Activated CD8-positive, alpha-beta memory T cell treated with anti-CD3 and anti-CD28 coated beads, Interleukin-2, amount 10 ng/mL, durations not matched to agents 7 days and 5 days (primary cell): ENCODE data around the gene VPREB3. TPM values are rescaled to one million over a fixed set of nuclear protein-coding genes. Genes with fewer than 3 reads are reported as not detected.
"Not testable (repeated sequence)": the region's sequence is repeated elsewhere in the genome, so short reads cannot be mapped to it uniquely, and the experiment has no call there.

Experiments
- ATAC-seq: fragments of 150-1000 bp; cut with Tn5 transposase; one replicate; pipeline ENCODE4 v1.10.0; 2021; ENCODE audit warnings: moderate library complexity
- CTCF ChIA-PET: fragments of 350-600 bp; sonication (Branson Sonifier 250); formaldehyde crosslinking; loops from one replicate; lab custom pipeline; 2021; ENCODE audit warnings: antibody characterized with exemption; lab: Charles Lee
- DNase-seq: peaks from one replicate; pipeline ENCODE4 v3.0.0-alpha.2; 2020
- H3K27ac Mint-ChIP-seq: one replicate; pipeline ENCODE4 v1.8.0; 2021; ENCODE audit warnings: mild to moderate bottlenecking, mixed read lengths
- H3K27me3 Mint-ChIP-seq: one replicate; pipeline ENCODE4 v1.8.0; 2021; ENCODE audit warnings: mixed read lengths
- H3K36me3 Mint-ChIP-seq: one replicate; pipeline ENCODE4 v1.8.0; 2021; ENCODE audit warnings: mild to moderate bottlenecking, mixed read lengths
- H3K4me1 Mint-ChIP-seq: one replicate; pipeline ENCODE4 v1.8.0; 2021; ENCODE audit warnings: mixed read lengths
- H3K4me3 Mint-ChIP-seq: one replicate; pipeline ENCODE4 v1.8.0; 2021; ENCODE audit warnings: mild to moderate bottlenecking, moderate library complexity, mixed read lengths
- H3K9me3 Mint-ChIP-seq: one replicate; pipeline ENCODE4 v1.8.0; 2022; ENCODE audit warnings: low read depth, mixed read lengths
- total RNA-seq, 2 experiments: library from RNA; stranded (reverse); gene quantifications; one replicate each; pipeline ENCODE4 v1.2.3, GENCODE V29; 2021

Gene VPREB3
- total RNA-seq, 2 experiments from 2014 or later, result 0.70 TPM; not detected in 1

DNA sequence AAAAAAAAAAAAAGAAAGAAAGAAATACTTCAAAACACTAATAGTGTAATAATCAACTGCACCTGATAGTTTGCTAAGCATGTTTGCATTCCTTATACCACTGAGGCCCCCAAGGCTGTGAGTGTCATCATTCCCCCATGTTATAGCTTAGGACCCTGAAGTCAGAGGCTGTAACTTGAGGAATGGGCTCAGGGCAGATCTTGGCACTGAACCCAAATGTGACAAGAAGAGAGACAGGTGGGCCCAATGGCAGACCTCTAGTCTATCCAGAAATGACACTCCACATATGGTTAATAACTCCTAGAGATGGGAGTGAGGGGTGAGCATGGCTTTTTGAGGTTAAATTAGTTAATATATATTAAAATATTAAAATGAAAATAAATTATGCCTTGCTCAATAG, 16.5 kb downstream of the VPREB3 start:
- Mint-ChIP-seq H3K4me3 (no peak overlapping the region), H3K9me3 (no peaks in the 10 kb centered on the region), H3K27ac (no peak overlapping the region), H3K27me3 (no peaks in the 10 kb centered on the region), H3K36me3 (no peaks in the 10 kb centered on the region), H3K4me1 (peaks cover 1% of the 10 kb centered on the region)
- no peak for DNase-seq
- ATAC-seq, result no peak
- CTCF ChIA-PET, result interaction anchor here (1.5 to 1.9 kb wide), 2 partner anchors 12 to 37 kb away, joined by 4 to 7 read pairs; partner anchors contain the start of gene ZNF70

- CTCF ChIA-PET, H3K4me1 Mint-ChIP-seq, DNase-seq, H3K9me3 Mint-ChIP-seq, H3K4me3 Mint-ChIP-seq, H3K36me3 Mint-ChIP-seq, H3K27ac Mint-ChIP-seq, ATAC-seq: not testable (repeated sequence)
- H3K27me3 Mint-ChIP-seq, result peaks cover 12% of the 10 kb centered on the region
These were observed 26.1 kb downstream of the VPREB3 start for GRCh38 chr22:23728108-23728507.

DNA sequence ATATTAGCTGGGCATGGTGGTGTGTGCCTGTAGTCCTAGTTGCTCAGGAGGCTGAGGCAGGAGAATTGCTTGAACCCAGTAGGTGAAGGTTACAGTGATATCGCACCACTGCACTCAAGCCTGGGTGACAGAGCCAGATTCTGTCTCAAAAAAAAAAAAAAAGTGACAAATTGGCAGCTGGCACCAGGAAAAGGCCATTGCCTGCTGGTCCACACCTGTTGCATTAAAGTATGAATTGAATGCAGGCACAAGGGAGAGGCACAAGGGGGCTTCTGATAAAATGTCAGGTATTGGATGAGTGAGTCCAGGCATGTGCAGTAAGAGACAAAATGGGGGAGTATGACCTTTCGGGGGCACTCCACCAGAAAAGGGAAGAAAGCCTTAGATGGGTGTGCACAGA, 31.5 kb downstream of the VPREB3 start:
- H3K4me1 Mint-ChIP-seq, result no peaks in the 10 kb centered on the region
- no peak overlapping the region for H3K27ac Mint-ChIP-seq
- H3K9me3 Mint-ChIP-seq, result no peaks in the 10 kb centered on the region
- no peaks in the 10 kb centered on the region for H3K36me3 Mint-ChIP-seq
- DNase-seq (no peak), ATAC-seq (no peak)
- peaks cover 8% of the 10 kb centered on the region for H3K27me3 Mint-ChIP-seq
- CTCF ChIA-PET, result interaction anchor here (0.7 kb wide), 1 partner anchor 112 kb away, joined by 3 read pairs; no protein-coding TSS in a partner anchor
- H3K4me3 Mint-ChIP-seq, result no peak overlapping the region

GRCh38 chr22:23722160-23722559, 32.1 kb downstream of the VPREB3 start:
- H3K4me3 Mint-ChIP-seq, result no peak overlapping the region
- ATAC-seq (no peak), DNase-seq (no peak)
- CTCF ChIA-PET, result interaction anchor here (0.9 kb wide), 1 partner anchor 26 kb away, joined by 3 read pairs; no protein-coding TSS in a partner anchor
- H3K4me1 Mint-ChIP-seq, result peaks cover 4% of the 10 kb centered on the region
- peaks cover 8% of the 10 kb centered on the region for H3K27me3 Mint-ChIP-seq
- no peaks in the 10 kb centered on the region for H3K36me3 Mint-ChIP-seq
- H3K9me3 Mint-ChIP-seq, result no peaks in the 10 kb centered on the region
- H3K27ac Mint-ChIP-seq, result no peak overlapping the region

GRCh38 chr22:23720855-23721254, 33.4 kb downstream of the VPREB3 start:
- no peak overlapping the region for H3K27ac Mint-ChIP-seq
- no peak for DNase-seq
- ATAC-seq, result no peak
- no peaks in the 10 kb centered on the region for H3K9me3 Mint-ChIP-seq
- no peak overlapping the region for H3K4me3 Mint-ChIP-seq
- CTCF ChIA-PET, result no interaction called here
- peaks cover 9% of the 10 kb centered on the region for H3K4me1 Mint-ChIP-seq
- no peaks in the 10 kb centered on the region for H3K36me3 Mint-ChIP-seq
- H3K27me3 Mint-ChIP-seq, result peaks cover 8% of the 10 kb centered on the region

DNA sequence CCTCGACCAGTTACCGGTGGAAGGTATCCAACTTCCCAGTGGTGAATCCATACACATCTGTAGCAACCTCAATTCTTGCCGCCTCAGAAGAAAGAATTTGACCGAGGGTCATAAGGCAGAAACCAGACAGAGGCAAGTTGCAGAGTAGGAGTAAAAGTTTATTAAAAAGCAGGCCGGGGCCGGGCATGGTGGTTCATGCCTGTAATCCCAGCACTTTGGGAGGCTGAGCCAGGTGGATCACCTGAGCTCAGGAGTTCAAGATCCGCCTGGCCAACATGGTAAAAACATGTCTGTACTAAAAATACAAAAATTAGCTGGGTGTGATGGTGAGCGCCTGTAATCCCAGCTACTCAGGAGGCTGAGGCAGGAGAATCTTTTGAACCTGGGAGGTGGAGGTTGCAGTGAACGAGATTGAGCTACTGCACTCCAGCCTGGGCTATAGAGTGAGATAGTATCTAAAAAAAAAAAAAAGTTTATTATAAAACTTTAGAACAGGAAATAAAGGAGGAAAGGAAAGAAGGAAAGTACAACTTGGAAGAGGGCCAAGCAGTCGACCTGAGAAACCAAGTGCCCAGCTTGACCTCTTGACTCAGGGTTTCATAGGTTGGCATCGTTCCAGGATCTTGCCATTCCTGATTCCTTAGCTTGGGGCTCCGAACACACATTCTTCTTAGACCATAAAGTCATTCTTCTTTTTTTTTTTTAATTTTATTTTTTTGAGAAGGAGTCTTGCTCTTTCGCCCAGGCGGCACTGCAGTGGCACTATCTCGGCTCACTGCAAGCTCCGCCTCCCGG, 35.7 kb downstream of the VPREB3 start:
- H3K27me3 Mint-ChIP-seq, result peaks cover 3% of the 10 kb centered on the region
- DNase-seq, result no peak

DNA sequence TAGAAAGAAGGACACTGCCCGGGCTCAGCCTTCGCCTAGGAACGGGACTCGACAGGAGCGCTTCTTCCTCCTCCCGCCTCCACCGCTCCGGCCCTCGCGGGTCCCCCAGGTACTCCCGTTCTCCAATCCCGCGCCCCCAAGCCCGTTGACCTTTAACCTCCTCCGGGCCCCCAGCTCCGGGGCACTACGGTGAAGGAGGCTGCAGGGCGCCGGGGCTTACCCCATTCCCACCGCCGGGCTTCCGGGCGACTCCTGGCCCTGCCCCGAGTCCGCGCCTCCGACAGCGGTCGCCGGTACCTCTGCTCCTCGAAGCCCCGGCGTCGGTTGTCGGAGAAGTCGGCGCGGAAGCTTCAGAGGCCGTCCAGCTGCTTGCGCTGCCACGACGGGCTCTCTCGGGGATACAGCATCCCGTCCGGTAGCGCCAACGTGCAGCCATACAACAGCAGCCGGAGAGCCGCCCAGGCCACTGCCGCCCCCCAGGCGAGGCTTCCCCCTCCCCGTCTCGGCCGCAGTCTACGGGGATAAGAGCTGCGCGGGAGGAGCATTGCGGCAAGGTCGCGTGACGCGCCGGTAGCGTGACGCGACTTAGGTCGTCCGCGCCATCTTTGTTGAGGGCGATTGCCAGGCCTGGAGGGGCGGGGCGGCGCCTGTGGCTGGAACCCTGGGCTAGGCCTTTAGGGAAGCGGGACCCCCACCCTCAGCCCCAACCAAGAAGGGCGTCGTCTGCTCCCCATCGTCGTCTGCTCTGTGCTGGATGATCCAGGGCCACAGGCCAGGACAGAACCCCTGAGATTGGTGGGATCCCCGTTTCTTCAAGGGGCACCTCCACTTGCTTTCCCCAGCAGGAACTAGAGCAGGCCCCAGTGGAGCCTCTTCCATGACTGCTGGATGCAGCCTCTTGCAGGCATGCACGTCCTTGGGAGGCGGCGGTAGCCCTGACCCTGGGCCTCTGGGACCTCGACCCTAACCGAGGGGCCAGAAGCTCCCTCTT, 37.1 kb downstream of the VPREB3 start:
- Mint-ChIP-seq H3K27ac (peak overlapping the region; percentile 83), H3K27me3 (no peaks in the 10 kb centered on the region), H3K36me3 (peaks cover 16% of the 10 kb centered on the region), H3K4me1 (peaks cover 25% of the 10 kb centered on the region), H3K9me3 (no peaks in the 10 kb centered on the region), H3K4me3 (peak overlapping the region; percentile 76)
- ATAC-seq, result peak; percentile 94
- CTCF ChIA-PET, result interaction anchor here (1.1 to 1.4 kb wide), 8 partner anchors 11 to 439 kb away, joined by 3 to 6 read pairs (median 3); partner anchors contain the start of genes MIF and SLC2A11
- DNase-seq, result peak; percentile 87

More for the DNA sequence above, 35.7 kb downstream of the VPREB3 start:
- no peak for ATAC-seq
- Mint-ChIP-seq H3K36me3 (peaks cover 9% of the 10 kb centered on the region), H3K4me1 (peaks cover 25% of the 10 kb centered on the region), H3K9me3 (no peaks in the 10 kb centered on the region), H3K27ac (no peak overlapping the region), H3K4me3 (no peak overlapping the region)
- CTCF ChIA-PET, result interaction anchor here (0.8 to 1.2 kb wide), 3 partner anchors 24 to 91 kb away, joined by 3 read pairs; no protein-coding TSS in a partner anchor

- CTCF ChIA-PET, result interaction anchor here (1.1 to 1.6 kb wide), 3 partner anchors 10 to 179 kb away, joined by 3 to 4 read pairs (median 3); partner anchors contain the start of gene MIF
- peak overlapping the region; percentile 46 for H3K27ac Mint-ChIP-seq
These were observed 38.3 kb downstream of the VPREB3 start for GRCh38 chr22:23715806-23716375.

GRCh38 chr22:23714596-23715578, 39.3 kb downstream of the VPREB3 start:
- Mint-ChIP-seq H3K9me3 (no peaks in the 10 kb centered on the region), H3K36me3 (peaks cover 33% of the 10 kb centered on the region), H3K27ac (peak overlapping the region; percentile 66), H3K4me1 (peaks cover 32% of the 10 kb centered on the region), H3K4me3 (peak overlapping the region; percentile 76), H3K27me3 (no peaks in the 10 kb centered on the region)
- DNase-seq, result peak; percentile 45
- CTCF ChIA-PET, result interaction anchor here (1.1 to 1.6 kb wide), 2 partner anchors 18 to 21 kb away, joined by 3 read pairs; no protein-coding TSS in a partner anchor
- ATAC-seq, result no peak

More at GRCh38 chr22:23715806-23716375, 38.3 kb downstream of the VPREB3 start:
- ATAC-seq (no peak), DNase-seq (no peak)
- no peaks in the 10 kb centered on the region for H3K27me3 Mint-ChIP-seq
- H3K4me3 Mint-ChIP-seq, result peak overlapping the region; percentile 76
- peaks cover 23% of the 10 kb centered on the region for H3K36me3 Mint-ChIP-seq
- no peaks in the 10 kb centered on the region for H3K9me3 Mint-ChIP-seq
- H3K4me1 Mint-ChIP-seq, result peaks cover 27% of the 10 kb centered on the region

GRCh38 chr22:23713696-23714595, 40.3 kb downstream of the VPREB3 start:
- peak; percentile 47 for DNase-seq
- Mint-ChIP-seq H3K4me3 (no peak overlapping the region), H3K4me1 (peaks cover 42% of the 10 kb centered on the region), H3K36me3 (peaks cover 42% of the 10 kb centered on the region), H3K27ac (no peak overlapping the region), H3K27me3 (no peaks in the 10 kb centered on the region), H3K9me3 (no peaks in the 10 kb centered on the region)
- ATAC-seq, result no peak
- CTCF ChIA-PET, result interaction anchor here (0.8 to 1.2 kb wide), 3 partner anchors 17 to 136 kb away, joined by 3 to 4 read pairs (median 3); partner anchors contain the start of gene ZNF70

DNA sequence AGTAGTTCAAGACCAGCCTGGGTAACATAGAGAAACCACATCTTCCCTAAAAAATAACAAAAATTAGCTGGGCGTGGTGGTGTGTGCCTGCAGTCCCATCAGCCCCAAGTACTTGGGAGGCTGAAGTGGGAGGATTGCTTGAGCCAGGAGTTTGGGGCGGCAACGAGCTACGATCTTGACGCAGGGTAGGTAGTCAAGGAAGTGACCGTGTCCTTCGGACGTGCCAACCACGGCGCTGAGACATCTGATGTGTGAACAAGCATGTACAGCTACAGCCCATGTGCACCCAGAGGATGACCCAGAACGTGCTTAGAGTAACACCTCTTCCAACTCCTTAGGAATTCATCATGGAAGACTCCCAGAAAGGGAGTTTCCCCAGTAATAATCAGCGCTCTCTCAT, 42.0 kb downstream of the VPREB3 start:
- peaks cover 57% of the 10 kb centered on the region for H3K36me3 Mint-ChIP-seq
- no peak for DNase-seq
- H3K9me3 Mint-ChIP-seq, result no peaks in the 10 kb centered on the region
- CTCF ChIA-PET, result no interaction called here
- H3K27me3 Mint-ChIP-seq, result no peaks in the 10 kb centered on the region
- H3K27ac Mint-ChIP-seq, result no peak overlapping the region
- no peak for ATAC-seq
- H3K4me3 Mint-ChIP-seq, result no peak overlapping the region
- peaks cover 55% of the 10 kb centered on the region for H3K4me1 Mint-ChIP-seq
